T-helper 9 cell (primary cell): Measurements from ENCODE around the gene NOP14.
"Not testable (repeated sequence)": the region's sequence is repeated elsewhere in the genome, so short reads cannot be mapped to it uniquely, and the experiment has no call there.

Experiments used
- DNase-seq: peaks from one replicate; pipeline ENCODE4 v3.0.0-alpha.2; 2020

The NOP14 gene

DNA sequence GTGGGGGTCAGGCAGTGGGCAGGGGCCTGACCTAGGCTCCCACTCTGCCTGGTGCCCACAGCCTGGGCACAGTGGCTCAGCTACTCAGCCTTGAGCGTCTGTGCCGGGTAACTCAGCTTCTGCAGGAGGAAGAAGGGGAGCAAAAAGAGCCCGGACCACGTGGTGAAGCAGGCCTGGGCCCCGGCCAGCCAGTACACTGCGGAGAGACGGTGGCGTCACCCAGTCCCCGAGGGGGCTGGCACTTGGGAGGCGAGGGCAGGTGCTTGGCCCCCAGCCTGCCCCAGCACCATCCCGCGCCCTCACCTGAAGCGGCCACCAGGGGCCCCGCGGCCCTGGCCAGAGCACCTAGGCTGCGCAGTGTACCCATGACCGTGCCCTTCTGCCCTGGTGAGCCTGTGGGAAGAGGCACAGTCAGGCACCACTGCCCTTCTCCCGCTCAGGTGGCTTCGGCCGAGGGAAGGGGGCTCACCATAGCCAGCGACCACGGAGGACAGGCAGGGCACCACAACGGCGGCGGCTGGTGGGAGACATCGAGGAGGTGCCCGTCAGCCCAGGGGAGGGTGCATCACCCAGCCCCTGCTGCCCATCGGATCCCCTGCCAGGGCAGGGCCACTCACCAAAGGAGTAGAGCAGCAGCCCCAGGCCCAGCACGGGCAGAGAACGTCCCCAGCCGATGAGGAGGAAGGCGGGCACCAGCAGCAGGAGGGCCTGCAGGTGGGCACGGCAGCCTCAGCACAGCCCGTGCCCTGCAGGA lies 32.3 kb downstream of the NOP14 start:
- DNase-seq: no peak

DNA sequence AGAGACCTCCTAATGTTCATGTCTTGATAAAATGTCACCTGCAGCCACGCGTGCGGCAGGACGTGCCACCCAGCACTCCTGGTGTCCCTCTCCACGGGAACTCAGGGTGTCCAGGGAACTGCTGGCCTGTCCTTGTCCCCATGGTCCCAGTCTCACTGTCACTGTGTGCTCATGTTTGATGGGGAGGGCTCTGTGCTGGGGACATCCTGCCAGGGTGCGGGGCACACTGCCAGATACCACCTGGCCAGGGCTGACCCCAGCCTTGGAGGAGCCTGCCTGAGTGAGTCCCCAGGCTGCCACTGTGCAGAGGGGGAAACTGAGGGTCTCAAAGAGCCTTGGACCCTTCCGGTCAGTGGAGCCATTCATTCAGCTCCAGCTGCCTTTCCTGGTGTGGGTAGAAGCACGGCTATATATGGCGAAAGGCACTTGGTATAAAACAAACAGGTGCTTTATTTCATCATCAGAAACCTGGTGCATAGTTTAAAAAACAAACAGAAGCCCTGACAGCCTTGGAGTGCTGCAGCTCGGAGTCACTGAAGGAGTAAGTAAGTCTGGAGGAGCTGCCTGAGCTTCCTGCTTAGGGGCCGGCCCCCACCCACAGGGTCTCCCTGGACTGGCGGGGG lies 33.0 kb downstream of the NOP14 start:
- DNase-seq: no peak

DNA sequence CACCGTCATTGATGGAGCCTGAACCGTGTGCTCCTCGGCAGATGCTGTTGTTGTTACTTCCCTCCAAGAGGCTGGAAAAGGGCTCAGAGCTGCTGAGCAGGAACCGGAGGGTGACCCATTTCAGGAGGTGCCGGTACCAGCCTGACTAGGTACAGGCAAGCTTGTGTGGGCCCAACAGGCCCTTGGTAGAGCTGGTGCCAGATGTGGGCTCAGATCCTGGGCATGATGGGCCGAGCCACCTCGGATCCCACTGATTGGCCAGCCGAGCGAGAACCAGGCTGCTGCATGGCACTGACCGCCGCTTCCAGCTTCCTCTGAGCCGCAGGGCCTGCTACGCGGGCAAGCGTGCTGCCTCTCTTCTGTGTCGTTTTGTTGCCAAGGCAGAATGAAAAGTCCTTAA lies 33.7 kb downstream of the NOP14 start:
- no peak for DNase-seq

DNA sequence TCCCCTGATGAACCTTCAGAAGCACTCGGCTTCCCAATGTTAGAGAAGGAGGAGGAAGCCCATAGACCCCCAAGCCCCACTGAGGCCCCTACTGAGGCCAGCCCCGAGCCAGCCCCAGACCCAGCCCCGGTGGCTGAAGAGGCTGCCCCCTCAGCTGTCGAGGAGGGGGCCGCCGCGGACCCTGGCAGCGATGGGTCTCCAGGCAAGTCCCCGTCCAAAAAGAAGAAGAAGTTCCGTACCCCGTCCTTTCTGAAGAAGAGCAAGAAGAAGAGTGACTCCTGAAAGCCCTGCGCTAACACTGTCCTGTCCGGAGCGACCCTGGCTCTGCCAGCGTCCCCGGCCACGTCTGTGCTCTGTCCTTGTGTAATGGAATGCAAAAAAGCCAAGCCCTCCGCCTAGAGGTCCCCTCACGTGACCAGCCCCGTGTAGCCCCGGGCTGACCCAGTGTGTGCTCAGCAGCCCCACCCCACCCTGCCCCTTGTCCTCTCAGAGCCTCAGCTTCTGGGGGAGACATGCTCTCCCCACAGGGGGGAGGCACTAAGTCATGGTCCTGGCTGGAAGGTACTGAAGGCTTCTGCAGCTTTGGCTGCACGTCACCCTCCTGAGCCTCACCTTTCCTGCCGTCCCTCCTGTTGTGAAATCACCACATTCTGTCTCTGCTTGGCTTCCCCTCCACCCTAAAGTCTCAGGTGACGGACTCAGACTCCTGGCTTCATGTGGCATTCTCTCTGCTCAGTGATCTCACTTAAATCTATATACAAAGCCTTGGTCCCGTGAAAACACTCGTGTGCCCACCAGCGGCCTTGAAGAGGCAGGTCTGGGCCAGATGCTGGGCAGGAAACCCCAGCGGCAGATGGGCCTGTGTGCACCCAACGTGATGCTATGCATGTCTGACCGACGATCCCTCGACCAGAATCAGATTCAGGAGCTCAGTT lies 34.7 kb downstream of the NOP14 start:
- no peak for DNase-seq

DNA sequence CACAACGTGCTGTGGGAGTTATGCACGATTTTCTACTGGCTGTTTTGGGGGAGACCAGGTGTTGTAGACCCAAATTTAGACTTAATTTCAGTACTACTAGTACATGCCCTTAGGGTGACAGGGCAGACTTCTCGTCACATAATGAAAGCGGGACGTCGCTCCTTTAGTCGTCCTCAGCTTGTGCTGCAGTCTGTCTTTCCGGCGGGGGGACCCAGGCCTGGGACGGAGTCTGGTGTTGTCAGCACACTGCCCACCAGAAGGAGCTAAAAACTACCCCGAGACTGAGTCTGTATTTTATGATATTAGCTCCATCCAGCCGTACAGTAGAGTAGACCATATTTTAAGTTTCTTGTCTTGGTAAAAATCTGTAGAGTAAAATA lies 35.5 kb downstream of the NOP14 start:
- DNase-seq: no peak

DNA sequence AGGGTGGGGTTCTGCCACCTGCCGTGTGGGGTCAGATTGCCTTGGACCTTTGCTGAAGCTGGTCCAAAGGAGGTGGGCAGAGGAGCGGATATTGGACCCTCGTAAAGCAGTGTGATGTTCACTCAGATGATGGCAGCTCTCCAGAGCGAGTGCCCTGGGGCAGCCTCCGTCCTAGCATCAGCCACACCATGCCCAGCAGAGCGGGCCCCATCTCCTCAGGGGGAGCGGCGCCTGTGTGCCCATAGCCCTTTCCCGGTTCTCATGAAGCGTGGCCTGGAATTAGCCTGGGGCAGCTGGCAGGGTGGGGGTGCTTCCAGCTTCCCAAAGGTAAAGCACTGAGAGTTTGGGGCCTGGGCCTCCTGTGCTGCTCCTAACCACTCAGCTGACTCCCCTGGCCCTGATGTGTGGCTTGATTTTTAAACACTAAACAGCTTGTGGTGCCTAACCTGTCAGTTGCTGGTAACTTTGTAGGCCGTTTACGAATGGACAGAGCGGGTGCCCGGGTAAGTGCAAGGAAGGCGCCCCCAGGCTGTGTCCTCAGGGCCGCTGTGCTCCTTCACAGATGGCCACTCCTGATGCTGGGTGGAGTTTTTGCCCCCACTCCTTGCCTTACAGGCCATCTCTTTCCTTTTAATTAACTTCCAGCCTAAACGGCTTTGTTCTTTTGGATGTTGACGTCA lies 36.0 kb downstream of the NOP14 start:
- no peak for DNase-seq

DNA sequence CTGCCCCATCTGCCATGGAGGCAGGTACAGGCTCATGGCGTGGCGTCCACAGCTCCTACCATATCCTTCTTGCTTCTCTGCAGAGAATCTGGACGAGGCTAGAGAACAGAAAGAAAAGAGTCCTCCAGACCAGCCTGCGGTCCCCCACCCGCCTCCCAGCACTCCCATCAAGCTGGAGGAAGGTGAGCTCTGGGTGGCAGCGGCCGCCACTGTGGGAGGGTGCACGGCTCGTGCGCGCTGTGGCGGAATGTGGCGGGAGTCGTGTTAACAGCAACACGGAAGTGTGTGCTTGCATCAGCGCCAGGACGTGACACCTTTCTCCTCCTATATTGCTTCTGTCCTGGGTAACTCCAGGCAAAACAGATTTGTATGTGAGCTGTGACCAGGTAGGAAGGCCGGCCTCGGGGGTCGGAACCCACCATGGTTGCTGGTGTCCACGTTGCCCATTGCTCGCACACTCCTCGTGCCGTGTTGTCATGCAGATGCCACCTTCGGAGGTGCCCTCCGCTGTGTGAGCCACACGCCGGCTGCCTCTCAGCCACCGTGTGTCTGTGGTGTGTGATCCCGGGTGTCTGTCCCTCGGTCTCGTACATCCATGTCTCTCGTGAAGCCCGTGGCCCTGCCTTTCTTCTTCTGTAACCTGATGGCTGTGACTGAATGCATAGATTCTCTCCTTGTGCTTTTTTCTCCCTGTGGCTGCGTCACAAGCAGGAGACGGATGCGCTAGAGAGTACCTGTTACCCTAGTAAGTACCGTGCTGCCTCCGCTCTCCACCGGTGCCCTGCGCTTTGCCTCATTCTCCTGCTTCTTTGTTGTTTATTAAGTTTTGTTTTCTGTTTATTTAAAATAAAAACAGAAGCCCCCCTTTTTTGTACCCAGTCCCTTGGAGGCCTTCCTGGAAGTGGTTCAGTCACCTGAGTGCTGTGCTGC lies 37.0 kb downstream of the NOP14 start:
- DNase-seq: no peak

DNA sequence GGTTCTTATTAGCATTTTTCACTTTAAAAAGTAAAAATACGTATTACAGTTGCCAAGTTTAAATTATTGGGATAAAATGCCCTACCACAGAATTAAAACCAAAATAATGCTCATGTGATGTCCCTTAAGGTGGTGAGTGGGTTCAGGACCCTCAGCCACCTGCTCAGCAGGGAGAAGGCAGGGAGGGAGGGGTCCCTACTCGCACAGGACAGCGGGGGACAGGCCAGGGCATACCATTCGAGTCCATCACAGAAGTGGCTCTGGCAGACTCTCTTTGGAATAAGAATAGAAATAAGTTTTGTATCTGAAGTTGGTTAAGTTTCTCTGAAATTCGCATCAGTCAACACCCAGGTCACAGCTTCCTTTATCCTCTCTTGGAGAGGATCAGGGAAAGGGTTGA lies 37.7 kb downstream of the NOP14 start:
- DNase-seq: no peak

DNA sequence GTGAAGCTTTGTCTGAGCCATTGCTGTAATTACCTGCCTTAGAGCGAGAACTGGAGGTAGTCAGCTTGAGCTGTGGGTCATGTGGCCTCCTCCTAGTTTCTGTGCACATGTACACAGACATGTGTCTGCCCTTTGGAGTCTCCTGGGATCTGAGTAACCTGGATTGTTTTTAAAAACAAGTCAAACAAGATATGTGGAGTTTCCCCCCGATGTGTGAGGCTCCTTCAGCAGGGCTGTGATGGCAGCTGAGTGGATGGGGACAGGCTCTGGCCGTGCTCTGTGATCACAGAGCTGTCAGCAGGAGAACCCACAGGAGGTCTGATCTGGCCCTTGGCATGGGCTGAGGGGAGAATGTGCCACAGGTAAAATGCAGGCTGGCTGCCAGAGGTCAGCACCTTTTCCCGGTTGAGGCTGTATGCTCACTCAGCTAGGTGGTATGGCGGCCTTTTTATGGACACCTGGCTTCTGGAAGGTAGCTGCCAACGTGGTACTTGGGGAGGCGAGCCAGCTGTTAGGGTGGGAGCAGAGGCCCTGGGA lies 38.4 kb downstream of the NOP14 start:
- DNase-seq: no peak

DNA sequence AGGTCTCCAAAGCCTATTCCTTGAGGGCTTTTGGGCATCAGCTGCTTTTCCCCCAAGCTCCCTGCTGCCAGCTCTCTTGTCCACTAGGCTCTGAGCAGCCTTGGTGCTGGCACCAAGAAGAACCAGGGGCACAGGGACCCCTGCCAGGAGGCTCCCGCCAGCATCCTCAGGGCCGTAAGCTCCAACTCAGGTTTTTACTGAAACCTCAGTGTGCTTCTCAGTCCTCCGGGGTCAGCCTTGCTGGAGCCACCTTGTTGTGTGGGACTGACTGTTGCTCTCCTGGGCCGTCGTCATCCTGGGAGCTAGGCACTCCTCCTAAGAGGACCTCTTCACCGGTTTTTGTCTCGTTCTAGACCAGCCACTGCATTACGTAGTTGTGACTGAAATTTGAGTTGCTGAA lies 38.9 kb downstream of the NOP14 start:
- DNase-seq: no peak

DNA sequence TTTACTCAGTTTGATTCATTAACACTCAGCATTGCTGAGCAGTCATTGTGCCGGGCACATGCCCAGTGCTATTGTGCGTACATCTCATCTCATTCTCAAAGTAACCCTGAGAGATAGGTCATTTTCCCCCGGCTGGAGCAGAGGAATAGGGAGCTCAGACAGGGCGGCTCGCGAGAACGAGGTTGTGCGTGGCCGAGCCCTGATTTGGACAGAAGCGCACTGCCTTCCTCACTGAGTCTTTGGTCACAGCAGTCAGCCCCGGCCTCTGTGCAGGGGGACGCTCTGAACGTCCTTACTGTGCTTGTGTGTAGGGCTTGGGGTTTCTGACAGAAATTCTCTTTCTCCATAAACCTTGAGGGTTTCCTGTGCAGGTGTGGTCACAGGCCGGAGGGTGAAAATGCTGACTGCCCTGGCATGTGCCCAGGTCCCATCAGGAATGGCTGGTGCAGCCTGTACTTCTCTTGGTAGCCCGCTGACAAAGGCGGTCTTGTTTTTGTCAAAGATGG lies 39.5 kb downstream of the NOP14 start:
- DNase-seq: no peak

DNA sequence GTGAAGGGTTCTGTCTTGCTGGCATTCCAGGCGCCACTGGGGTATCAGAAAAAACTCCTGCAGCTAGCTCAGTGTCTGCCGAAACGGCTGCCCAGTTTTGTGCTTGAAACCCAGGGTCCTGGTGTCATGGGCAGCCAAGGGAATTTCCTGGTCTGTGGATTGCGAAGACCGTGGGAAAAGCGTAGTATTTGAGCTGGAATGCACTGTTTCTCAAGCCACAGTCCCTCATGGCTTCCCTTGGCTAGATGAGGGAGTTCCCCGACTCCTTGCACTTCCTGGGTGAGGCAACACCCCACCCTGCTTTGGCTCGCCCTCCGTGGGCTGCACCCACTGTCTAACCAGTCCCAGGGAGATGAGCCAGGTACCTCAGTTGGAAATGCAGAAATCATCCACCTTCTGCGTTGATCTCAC lies 40.1 kb downstream of the NOP14 start:
- no peak for DNase-seq

DNA sequence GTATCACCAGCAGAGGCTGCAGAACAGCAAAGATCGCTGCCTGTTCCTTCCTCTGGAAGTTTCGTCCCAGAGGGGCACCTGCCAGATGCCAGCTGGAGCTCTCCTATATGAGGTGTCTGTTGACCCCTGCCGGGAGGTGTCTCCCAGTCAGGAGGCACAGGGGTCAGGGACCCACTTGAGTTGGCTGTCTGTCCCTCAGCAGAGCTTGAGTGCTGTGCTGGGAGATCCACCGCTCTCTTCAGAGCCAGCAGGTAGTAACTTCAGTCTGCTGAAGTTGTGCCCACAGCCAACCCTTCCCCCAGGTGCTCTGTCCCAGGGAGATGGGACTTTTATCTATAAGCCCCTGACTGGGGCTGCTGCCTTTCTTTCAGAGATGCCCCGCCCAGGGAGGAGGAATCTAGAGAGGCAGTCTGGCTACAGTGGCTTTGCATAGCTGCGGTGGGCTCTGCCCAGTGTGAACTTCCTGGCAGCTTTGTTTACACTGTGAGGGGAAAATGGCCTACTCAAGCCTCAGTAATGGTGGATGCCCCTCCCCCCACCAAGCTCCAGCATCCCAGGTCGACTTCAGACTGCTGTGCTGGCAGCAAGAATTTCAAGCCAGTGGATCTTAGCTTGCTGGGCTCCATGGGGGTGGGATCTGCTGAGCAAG lies 40.6 kb downstream of the NOP14 start:
- DNase-seq: not testable (repeated sequence)

DNA sequence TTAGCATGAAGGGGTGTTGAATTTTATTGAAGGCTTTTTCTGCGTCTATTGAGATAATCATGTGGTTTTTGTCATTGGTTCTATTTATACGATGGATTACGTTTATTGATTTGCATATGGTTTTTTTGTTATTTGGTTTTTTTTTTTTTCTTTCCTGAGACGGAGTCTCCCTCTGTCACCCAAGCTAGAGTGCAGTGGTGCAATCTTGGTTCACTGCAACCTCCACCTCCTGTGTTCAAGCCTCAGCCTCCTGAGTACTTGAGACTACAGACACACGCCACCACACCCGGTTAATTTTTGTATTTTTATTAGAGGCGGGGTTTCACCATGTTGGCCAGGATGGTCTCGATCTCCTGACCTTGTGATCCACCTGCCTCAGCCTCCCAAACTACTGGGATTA lies 44.5 kb downstream of the NOP14 start:
- DNase-seq: not testable (repeated sequence)

DNA sequence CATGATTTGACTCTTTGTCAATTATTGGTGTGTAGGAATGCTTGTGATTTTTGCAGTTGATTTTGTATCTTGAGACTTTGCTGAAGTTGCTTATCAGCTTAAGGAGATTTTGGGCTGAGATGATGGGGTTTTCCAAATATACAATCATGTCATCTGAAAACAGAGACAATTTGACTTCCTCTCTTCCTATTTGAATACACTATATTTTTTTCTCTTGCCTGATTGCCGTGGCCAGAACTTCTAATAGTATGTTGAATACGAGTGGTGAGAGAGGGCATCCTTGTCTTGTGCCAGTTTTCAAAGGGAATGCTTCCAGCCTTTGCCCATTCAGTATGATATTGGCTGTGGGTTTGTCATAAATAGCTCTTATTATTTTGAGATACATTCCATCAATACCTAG lies 44.9 kb downstream of the NOP14 start:
- DNase-seq: not testable (repeated sequence)

DNA sequence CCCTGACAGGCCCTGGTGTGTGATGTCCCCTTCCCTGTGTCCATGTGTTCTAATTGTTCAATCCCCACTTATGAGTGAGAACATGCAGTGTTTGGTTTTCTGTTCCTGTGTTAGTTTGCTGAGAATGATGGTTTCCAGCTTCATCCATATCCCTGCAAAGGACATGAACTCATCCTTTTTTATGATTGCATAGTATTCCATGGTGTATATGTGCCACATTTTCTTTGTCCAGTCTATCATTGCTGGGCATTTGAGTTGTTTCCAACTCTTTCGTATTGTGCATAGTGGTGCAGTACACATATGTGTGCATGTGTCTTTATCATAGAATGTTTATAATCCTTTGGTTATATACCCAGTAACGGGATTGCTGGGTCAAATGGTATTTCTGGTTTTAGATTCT lies 46.5 kb downstream of the NOP14 start:
- DNase-seq: not testable (repeated sequence)

DNA sequence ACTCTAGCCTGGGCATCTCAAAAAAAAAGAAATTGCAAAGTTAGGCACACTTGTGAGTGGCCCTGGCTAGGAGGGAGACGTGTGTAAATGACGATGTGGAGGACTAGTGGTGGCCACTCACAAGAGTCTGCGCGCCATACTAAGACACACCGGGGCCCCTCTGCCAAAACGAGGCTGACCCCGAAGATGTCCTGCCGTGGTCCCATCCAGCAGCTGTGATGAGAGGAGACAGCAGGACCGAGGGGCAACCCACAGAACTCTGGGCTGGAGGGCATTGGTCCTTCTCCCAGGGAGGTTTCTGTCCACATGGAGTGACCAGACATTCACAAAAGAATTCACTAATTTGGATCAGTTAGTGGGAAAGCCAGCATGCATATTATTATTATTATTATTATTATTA lies 47.4 kb downstream of the NOP14 start:
- DNase-seq: no peak

DNA sequence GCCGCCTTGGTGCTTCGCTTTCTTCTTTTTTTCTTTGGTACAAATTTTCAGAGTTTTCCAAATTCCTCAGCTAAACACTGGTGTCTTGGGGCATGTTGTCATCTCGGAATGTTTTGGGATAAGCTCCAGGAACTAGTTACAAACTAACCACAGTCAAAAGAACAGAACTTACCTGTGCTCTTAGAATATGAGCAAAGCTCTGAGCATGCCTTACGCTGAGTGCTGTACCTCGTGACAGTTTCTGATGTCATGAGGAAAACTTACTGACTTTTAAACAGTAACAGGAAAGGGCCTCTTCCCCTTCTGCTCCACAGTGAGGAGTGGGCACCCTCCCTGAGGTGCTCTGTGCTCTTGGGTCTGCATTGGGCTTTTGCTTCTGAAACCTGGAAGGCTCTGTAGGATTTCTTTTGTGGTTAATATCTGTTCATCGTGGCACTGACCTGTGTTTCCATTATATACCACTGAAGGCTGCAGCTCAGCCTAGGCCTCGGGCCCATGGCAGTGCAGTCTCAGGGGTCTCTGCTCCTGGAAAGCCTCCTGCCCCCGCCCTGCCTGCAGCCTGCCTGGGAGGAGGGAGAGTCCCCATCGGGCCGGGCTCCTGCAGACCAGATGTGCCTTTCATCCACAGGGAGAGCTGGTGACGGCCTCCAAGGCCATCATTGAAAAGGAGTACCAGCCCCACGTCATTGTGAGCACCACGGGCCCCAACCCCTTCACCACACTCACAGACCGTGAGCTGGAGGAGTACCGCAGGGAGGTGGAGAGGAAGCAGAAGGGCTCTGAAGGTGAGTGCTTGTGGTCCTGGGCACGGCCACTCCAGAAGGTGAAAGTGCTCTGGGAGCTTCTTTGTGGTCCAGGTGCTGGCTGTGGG lies 48.7 kb downstream of the NOP14 start:
- no peak for DNase-seq

DNA sequence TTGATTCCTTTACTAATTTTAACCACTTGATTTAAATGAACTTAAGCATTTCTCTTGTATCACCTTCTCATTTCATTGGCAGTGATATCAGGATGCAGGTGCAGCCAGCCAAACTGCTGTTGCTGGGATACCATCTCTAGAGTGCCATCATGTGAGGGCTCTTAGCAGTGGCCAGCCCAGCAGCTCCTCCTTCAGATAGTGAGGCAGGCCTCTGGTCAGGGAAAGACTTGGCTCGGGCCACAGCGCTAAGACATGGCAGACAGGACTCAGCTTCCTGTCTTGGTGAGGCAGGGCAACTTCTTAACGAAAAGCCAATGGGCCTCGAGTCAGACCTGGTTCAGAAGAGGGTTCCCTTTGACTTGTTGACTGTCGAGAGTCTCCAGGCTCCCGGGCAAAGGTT lies 50.0 kb downstream of the NOP14 start:
- DNase-seq: no peak

DNA sequence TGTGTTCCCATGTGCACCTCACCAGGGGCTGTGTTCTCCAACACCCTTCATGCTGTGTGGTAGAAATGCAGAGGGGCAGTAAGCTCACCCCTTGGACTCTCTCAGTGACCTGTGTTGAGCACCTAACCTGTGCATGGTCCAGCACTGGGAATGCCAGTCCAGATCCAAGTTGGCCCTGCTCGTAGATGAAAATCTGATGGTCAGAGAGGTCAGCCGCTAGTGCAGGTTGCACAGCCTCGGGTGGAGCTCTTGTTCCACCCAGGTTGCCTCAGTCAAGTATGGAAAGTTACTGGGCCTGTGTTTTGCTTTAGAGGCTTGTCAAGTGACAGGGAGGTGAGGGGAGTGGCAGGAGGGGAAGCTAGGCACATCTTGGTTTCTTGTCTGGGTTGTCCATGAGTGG lies 51.3 kb downstream of the NOP14 start:
- DNase-seq: no peak
